GM23338 (cell line): ENCODE data around the gene EXOC4. TPM values are rescaled to one million over a fixed set of nuclear protein-coding genes. Genes with fewer than 3 reads are reported as not detected.

Experiments used
- ATAC-seq: fragments of 200-7000 bp; cut with Tn5 transposase; 3 replicates; pipeline ENCODE4 v1.9.1; 2020
- DNase-seq: peaks from one replicate; pipeline ENCODE4 v3.0.0-alpha.2; 2015; ENCODE audit warnings: low spot score
- H2AFZ ChIP-seq: fragments of 200-600 bp; sonication (generic); 2 replicates; pipeline ENCODE4 v1.8.0; 2016; ENCODE audit warnings: antibody characterized with exemption, mild to moderate bottlenecking, moderate library complexity
- H3F3A ChIP-seq: fragments of 200-600 bp; sonication (generic); replicated peaks from 2 replicates; pipeline ENCODE4 v1.8.0; 2017; ENCODE audit warnings: antibody characterized with exemption, mixed run types, low read depth
- H3K27ac ChIP-seq: fragments of 200-600 bp; sonication (generic); 2 replicates; pipeline ENCODE4 v1.6.1; 2016; ENCODE audit warnings: low read depth
- H3K27me3 ChIP-seq: fragments of 200-600 bp; sonication (generic); 2 replicates; pipeline ENCODE4 v1.8.0; 2016; ENCODE audit warnings: mild to moderate bottlenecking, mixed run types, moderate library complexity; ENCODE audit not compliant: insufficient read depth
- H3K36me3 ChIP-seq: fragments of 200-600 bp; sonication (generic); 2 replicates; pipeline ENCODE4 v1.8.0; 2016; ENCODE audit warnings: mild to moderate bottlenecking; ENCODE audit not compliant: insufficient read depth
- H3K4me1 ChIP-seq: fragments of 200-600 bp; sonication (generic); 2 replicates; pipeline ENCODE4 v1.8.0; 2016; ENCODE audit warnings: mild to moderate bottlenecking, moderate library complexity; ENCODE audit not compliant: insufficient read depth
- H3K4me2 ChIP-seq: fragments of 200-600 bp; sonication (generic); 2 replicates; pipeline ENCODE4 v1.7.1; 2017; ENCODE audit warnings: mixed run types
- H3K4me3 ChIP-seq: fragments of 200-600 bp; sonication (generic); 2 replicates; pipeline ENCODE4 v1.6.1; 2016; ENCODE audit warnings: mixed run types
- H3K79me2 ChIP-seq: fragments of 200-600 bp; sonication (generic); replicated peaks from 2 replicates; pipeline ENCODE4 v1.8.0; 2017; ENCODE audit warnings: mild to moderate bottlenecking; ENCODE audit not compliant: insufficient read depth
- H3K9me2 ChIP-seq: fragments of 200-600 bp; sonication (generic); 2 replicates; pipeline ENCODE4 v1.8.0; 2017; ENCODE audit not compliant: insufficient read depth
- H4K20me1 ChIP-seq: fragments of 200-600 bp; sonication (generic); replicated peaks from 2 replicates; pipeline ENCODE4 v1.8.0; 2017; ENCODE audit warnings: mild to moderate bottlenecking; ENCODE audit not compliant: insufficient read depth
- H3K27ac Mint-ChIP-seq: 2 replicates; pipeline ENCODE4 v1.8.0; 2020; ENCODE audit warnings: inconsistent platforms, mild to moderate bottlenecking, moderate library complexity, mixed read lengths
- H3K27me3 Mint-ChIP-seq: 3 replicates; pipeline ENCODE4 v1.8.0; 2022; ENCODE audit warnings: low read depth, mild to moderate bottlenecking, moderate library complexity, mixed read lengths, inconsistent platforms; ENCODE audit not compliant: insufficient read depth, poor library complexity
- H3K36me3 Mint-ChIP-seq: 3 replicates; pipeline ENCODE4 v1.8.0; 2021; ENCODE audit warnings: low read depth, mild to moderate bottlenecking, inconsistent platforms, moderate library complexity, mixed read lengths
- H3K4me1 Mint-ChIP-seq: 3 replicates; pipeline ENCODE4 v1.8.0; 2020; ENCODE audit warnings: mild to moderate bottlenecking, inconsistent platforms, mixed read lengths
- H3K4me3 Mint-ChIP-seq: 3 replicates; pipeline ENCODE4 v1.8.0; 2021; ENCODE audit warnings: moderate library complexity, mild to moderate bottlenecking, inconsistent platforms, mixed read lengths
- H3K9me3 Mint-ChIP-seq: 3 replicates; pipeline ENCODE4 v1.8.0; 2020; ENCODE audit warnings: moderate library complexity, mild to moderate bottlenecking, inconsistent platforms, mixed read lengths
- CREB1 ChIP-seq: fragments of 250-450 bp; sonication (Bioruptor Pico); IDR thresholded peaks from 2 replicates; pipeline ENCODE4 v1.5.0; 2020; ENCODE audit warnings: low read depth, mild to moderate bottlenecking, moderate library complexity
- CTCF ChIP-seq, 2 experiments: fragments of 200-600 bp in 1 of 2; sonication (generic) in 1 of 2; conservative IDR thresholded peaks; 2 replicates each; pipeline versions ENCODE4 v1.5.1 to v1.6.1; 2016 to 2017; ENCODE audit warnings: antibody characterized with exemption in 2 of 2, low read depth in 2 of 2, mild to moderate bottlenecking in 2 of 2, moderate library complexity in 1 of 2
- ETS1 ChIP-seq: IDR thresholded peaks from 2 replicates; pipeline ENCODE4 v1.6.1; 2016; ENCODE audit warnings: antibody characterized with exemption
- EZH2 ChIP-seq: fragments of 200-600 bp; sonication (generic); IDR thresholded peaks from one replicate; pipeline ENCODE4 v1.8.0; 2017; ENCODE audit warnings: antibody characterized with exemption, mild to moderate bottlenecking, low read depth; ENCODE audit not compliant: unreplicated experiment
- JUNB ChIP-seq: IDR thresholded peaks from one replicate; pipeline ENCODE4 v1.6.1; 2016; ENCODE audit warnings: antibody characterized with exemption; ENCODE audit not compliant: unreplicated experiment
- NANOG ChIP-seq: IDR thresholded peaks from 2 replicates; pipeline ENCODE4 v1.6.1; 2016; ENCODE audit warnings: antibody characterized with exemption, borderline replicate concordance
- POLR2AphosphoS5 ChIP-seq: IDR thresholded peaks from 2 replicates; pipeline ENCODE4 v1.6.1; 2016; ENCODE audit warnings: antibody characterized with exemption, low read depth
- REST ChIP-seq: IDR thresholded peaks from one replicate; pipeline ENCODE4 v1.6.1; 2018; ENCODE audit warnings: antibody characterized with exemption; ENCODE audit not compliant: unreplicated experiment
- STAT1 ChIP-seq: IDR thresholded peaks from one replicate; pipeline ENCODE4 v1.6.1; 2016; ENCODE audit warnings: antibody characterized with exemption; ENCODE audit not compliant: unreplicated experiment
- ZNF114 ChIP-seq: fragments of 250-450 bp; sonication (Bioruptor Pico); IDR thresholded peaks from 2 replicates; pipeline ENCODE4 v1.5.0; 2020; ENCODE audit warnings: mild to moderate bottlenecking, moderate library complexity
- ZNF331 ChIP-seq: fragments of 250-450 bp; sonication (Bioruptor Pico); IDR thresholded peaks from 2 replicates; pipeline ENCODE4 v1.5.0; 2020; ENCODE audit warnings: low read depth, mild to moderate bottlenecking, moderate library complexity
- polyA plus RNA-seq: library from polyadenylated mRNA; unstranded; fragments of >200 nt; fragmentation: Nextera tagmentation; extraction: Ambion mirVana; gene quantifications from 2 replicates; pipeline ENCODE4 v1.2.1, GENCODE V29; 2016
- total RNA-seq: library from RNA; depleted of rRNA; stranded (reverse); fragments of >200 nt; shearing (Covaris generic); gene quantifications from 2 replicates; pipeline ENCODE4 v1.2.3, GENCODE V29; 2014

Gene EXOC4
- total and polyA plus RNA-seq, 2 experiments from 2014 or later = 37.5 to 52.7 TPM

GRCh38 chr7:133819695-133820094 is 566.8 kb downstream of the EXOC4 start:
- no peak overlapping the region for H3K4me3 Mint-ChIP-seq
- no peak overlapping the region for H2AFZ ChIP-seq
- H3K4me1 ChIP-seq = no peaks in the 10 kb centered on the region
- DNase-seq (no peak), ATAC-seq (no peak)
- H3F3A ChIP-seq = no peaks in the 10 kb centered on the region
- H3K9me2 ChIP-seq = peaks cover 4% of the 10 kb centered on the region
- peaks cover 7% of the 10 kb centered on the region; the same call in 1 of the 3 replicates for H3K4me1 Mint-ChIP-seq
- H3K27me3 ChIP-seq = no peaks in the 10 kb centered on the region
- H3K79me2 ChIP-seq = no peaks in the 10 kb centered on the region
- no peaks in the 10 kb centered on the region; the same call in 2 of the 3 replicates for H3K36me3 Mint-ChIP-seq
- no peaks in the 10 kb centered on the region for H3K9me3 Mint-ChIP-seq
- TF ChIP-seq ETS1 = no peak
- no peak for TF ChIP-seq ZNF114
- TF ChIP-seq STAT1 = no peak
- no peak for TF ChIP-seq CREB1 (CRISPR knock-in tag)
- no peak for TF ChIP-seq EZH2
- TF ChIP-seq REST = no peak
- no peak for TF ChIP-seq NANOG
- TF ChIP-seq JUNB = no peak
- TF ChIP-seq POLR2AphosphoS5 = no peak
- no peak for TF ChIP-seq CTCF (conservative IDR thresholded peaks at IDR 0.05; ENCODE audit: low read depth in 2 of 2)
- no peak for TF ChIP-seq ZNF331 (CRISPR knock-in tag)
- H3K27ac Mint-ChIP-seq = no peak overlapping the region
- H4K20me1 ChIP-seq = no peaks in the 10 kb centered on the region
- no peaks in the 10 kb centered on the region for H3K36me3 ChIP-seq
- H3K27ac ChIP-seq = no peak overlapping the region
- H3K4me3 ChIP-seq = no peak overlapping the region
- peaks cover 2% of the 10 kb centered on the region for H3K27me3 Mint-ChIP-seq
- no peak overlapping the region for H3K4me2 ChIP-seq
